Measurements from ENCODE around the gene CARS1.

DNA sequence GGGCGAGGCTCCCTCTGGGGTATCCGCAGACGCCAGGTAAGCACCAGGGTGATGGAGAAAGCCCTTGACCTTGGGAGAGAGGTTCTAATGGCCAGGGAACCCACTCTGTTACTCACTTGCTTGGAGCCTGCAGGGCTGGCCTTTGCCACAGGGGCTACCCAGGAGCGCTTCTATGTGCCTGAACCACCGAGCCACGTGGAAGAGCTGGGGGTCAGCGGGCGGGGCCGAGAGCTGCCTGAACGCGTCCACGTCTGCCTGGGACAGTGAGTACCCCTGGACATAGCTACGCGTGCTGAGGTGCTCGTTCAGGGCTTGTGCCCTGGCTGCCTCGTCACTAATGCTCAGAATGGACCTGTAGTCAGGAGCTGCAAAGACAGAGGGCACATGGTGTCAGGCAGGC lies 9.6 kb downstream of the CARS1 start:
- TF ChIP-seq, protein P1, sequence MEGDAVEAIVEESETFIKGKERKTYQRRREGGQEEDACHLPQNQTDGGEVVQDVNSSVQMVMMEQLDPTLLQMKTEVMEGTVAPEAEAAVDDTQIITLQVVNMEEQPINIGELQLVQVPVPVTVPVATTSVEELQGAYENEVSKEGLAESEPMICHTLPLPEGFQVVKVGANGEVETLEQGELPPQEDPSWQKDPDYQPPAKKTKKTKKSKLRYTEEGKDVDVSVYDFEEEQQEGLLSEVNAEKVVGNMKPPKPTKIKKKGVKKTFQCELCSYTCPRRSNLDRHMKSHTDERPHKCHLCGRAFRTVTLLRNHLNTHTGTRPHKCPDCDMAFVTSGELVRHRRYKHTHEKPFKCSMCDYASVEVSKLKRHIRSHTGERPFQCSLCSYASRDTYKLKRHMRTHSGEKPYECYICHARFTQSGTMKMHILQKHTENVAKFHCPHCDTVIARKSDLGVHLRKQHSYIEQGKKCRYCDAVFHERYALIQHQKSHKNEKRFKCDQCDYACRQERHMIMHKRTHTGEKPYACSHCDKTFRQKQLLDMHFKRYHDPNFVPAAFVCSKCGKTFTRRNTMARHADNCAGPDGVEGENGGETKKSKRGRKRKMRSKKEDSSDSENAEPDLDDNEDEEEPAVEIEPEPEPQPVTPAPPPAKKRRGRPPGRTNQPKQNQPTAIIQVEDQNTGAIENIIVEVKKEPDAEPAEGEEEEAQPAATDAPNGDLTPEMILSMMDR (IDR thresholded peaks at IDR 0.05), result no peak
- no peak for TF ChIP-seq POLR2AphosphoS5 (IDR thresholded peaks at IDR 0.05)

All from transverse colon (tissue), 4 donors.